AG09319 (cell line): Measurements from ENCODE around the gene MBD3L3.

Source experiments
- DNase-seq: peaks from one replicate; pipeline ENCODE4 v3.0.0-alpha.2; 2010; ENCODE audit warnings: low read depth; ENCODE audit errors: extremely low read depth
- TF ChIP-seq, protein P1 (sequence below): IDR thresholded peaks from 2 replicates; pipeline ENCODE4 v1.5.1; 2011; ENCODE audit warnings: low read depth, mild to moderate bottlenecking, inconsistent platforms, low read length, moderate library complexity

Gene MBD3L3

DNA sequence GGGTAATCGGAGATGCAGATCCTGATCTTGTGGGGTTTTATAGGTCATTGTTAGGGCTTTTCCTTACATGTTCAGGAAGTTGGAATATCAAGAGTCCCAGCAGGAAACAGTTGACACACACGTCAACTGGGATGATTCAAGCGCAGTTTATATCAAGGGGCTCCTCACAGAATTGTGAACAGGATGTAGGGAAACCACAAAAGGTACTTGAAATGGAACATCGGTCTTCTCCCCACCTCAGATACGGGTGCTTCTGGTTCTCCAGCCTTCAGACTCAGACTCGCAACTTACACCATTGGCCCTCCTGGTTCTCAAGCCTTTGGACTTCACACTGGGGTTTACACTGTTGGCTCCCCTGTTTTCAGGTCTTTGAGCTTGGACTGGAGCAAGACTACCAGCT, 30.5 kb upstream of the MBD3L3 start:
- TF ChIP-seq, protein P1, sequence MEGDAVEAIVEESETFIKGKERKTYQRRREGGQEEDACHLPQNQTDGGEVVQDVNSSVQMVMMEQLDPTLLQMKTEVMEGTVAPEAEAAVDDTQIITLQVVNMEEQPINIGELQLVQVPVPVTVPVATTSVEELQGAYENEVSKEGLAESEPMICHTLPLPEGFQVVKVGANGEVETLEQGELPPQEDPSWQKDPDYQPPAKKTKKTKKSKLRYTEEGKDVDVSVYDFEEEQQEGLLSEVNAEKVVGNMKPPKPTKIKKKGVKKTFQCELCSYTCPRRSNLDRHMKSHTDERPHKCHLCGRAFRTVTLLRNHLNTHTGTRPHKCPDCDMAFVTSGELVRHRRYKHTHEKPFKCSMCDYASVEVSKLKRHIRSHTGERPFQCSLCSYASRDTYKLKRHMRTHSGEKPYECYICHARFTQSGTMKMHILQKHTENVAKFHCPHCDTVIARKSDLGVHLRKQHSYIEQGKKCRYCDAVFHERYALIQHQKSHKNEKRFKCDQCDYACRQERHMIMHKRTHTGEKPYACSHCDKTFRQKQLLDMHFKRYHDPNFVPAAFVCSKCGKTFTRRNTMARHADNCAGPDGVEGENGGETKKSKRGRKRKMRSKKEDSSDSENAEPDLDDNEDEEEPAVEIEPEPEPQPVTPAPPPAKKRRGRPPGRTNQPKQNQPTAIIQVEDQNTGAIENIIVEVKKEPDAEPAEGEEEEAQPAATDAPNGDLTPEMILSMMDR, result no peak
- no peak for DNase-seq

DNA sequence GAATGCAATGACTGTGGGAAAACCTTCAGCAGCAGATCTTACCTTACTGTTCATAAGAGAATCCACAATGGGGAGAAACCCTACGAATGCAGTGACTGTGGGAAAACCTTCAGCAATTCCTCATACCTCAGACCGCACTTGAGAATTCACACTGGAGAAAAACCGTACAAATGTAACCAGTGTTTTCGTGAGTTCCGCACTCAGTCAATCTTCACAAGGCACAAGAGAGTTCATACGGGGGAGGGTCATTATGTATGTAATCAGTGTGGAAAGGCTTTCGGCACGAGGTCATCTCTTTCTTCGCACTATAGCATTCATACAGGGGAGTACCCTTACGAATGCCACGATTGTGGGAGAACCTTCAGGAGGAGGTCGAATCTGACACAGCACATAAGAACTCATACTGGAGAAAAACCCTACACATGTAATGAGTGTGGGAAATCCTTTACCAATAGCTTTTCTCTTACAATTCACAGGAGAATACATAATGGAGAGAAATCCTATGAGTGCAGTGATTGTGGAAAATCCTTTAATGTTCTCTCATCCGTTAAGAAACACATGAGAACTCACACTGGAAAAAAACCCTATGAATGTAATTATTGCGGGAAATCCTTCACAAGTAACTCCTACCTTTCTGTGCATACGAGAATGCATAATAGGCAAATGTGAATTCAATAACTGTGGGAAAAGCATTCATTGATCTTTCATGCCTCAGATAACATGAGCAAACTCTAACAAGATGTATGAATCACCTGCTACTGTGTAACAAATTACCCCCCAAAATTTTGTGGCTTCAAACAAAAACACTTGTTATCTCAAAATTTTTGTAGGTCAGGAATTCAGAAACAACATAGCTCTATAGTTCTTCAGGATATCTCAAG, 24.8 kb upstream of the MBD3L3 start:
- no peak for DNase-seq
- TF ChIP-seq, protein P1, result no peak

DNA sequence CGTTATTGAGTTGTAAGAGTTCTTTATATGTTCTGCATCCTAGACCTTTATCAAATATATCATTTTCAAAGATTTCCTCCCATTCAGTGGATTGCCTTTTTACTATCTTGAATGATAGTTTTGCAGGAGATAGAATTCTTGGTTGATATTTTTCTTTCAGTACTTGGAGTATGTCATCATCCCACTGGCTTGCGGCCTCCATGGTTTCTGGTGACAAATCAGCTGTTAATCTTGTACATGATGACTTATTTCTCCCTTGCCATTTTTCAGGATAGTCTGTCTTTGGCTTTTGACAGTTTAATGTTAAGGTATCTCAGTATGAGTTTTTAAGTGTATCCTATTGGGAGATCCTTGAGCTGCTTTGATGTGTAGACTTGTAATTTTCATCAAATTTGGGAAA, 19.5 kb upstream of the MBD3L3 start:
- DNase-seq, result no peak
- TF ChIP-seq, protein P1, result no peak

DNA sequence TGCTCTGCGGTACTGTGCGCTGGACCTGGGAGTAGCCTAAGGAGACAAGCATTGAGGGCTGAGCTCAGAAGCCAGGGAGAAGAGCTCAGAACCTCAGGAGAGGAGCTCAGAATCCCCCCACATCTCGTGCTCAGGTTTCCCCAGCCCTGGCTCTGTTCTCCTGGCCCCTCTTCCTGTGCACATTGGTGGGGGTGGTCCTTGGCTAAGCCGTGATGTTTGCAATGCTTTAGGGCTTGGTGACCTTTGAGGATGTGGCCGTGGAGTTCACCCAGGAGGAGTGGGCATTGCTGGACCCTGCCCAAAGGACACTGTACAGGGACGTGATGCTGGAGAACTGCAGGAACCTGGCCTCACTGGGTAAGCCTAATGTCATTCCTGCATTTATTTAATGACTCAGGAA, 17.7 kb upstream of the MBD3L3 start:
- TF ChIP-seq, protein P1, result no peak
- no peak for DNase-seq

DNA sequence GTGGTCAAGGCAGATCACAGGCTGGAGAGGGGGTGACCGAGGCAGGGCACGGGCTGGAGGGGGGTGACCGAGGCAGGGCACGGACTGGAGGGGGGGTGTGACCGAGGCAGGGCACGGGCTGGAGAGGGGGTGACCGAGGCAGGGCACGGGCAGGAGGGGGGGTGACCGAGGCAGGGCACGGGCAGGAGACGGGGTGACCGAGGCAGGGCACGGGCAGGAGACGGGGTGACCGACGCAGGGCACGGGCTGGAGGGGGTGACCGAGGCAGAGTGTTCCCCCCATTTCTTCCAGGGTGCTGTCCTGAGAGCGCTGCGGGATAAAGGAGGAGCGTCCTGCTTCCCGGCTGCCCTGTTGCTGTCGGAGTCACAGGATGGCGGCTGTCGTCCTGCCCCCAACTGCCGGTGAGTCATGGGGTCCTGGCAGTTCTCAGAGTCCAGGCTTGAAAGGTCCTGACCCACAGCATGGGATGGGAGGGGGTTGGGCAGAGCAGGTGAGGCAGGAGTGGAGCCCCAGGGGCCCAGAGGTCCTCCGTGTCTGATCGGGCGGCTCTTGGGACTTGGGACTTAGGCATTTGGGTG, 16.3 kb upstream of the MBD3L3 start:
- TF ChIP-seq, protein P1, result no peak
- no peak for DNase-seq

DNA sequence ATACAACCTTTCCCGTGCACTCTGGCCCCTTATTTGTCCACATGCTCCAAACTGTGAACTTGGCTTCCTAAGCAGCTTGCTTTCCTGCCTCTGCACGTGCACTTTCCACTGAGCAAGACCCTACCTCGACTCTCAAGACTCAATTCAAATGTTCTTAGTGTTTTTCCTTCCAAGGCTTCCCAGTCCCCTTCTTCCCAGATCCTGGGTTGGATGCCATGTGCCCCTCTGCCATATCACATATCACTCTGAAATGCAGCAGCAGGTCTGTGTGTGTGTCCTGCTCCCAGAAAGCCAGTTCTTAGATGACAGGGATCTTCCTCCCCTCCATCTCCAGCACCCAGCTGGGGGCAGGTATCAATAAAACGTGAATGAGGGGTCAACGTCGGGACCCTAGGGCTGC, 14.1 kb upstream of the MBD3L3 start:
- TF ChIP-seq, protein P1, result no peak
- DNase-seq, result no peak

DNA sequence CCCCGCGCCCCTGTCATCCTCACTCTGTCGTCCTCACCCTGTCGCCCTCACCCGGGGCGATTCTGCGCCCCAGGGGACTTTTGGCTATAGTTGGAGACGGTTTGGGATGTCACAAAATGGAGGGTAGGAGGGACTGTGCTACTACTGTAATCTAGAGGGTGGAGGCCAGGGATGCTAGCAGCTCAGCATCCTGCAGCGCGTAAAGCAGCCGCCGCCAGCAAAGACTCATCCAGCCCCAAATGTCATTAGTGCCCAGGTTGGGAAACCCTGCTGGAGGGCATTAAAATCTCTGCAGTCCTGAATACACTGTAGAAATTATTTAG, 11.4 kb upstream of the MBD3L3 start:
- TF ChIP-seq, protein P1, result no peak
- no peak for DNase-seq
